Measurements from ENCODE around the gene ASF1B. TPM values are rescaled to one million over a fixed set of nuclear protein-coding genes. Genes with fewer than 3 reads are reported as not detected.
A peak's percentile ranks its signal among the peaks of the same experiment; 100 is the strongest.
"Not testable (repeated sequence)": the region's sequence is repeated elsewhere in the genome, so short reads cannot be mapped to it uniquely, and the experiment has no call there.

ASF1B gene
- total RNA-seq, result 1 to 10 TPM; 2.4 to 3.5 TPM
- 1 to 10 TPM; 4.1 to 5.9 TPM for polyA plus RNA-seq
- long read RNA-seq, donor 1, transcript ASF1B-201 (4 exons, 2,059 nt), result major isoform, 10 of 12 reads
- long read RNA-seq, donor 1, partial matches to known transcripts, result 0 of 12 reads
- long read RNA-seq, donor 1, other reads (novel, unspliced or antisense), result 0 of 12 reads
- long read RNA-seq, donor 2, transcript ASF1B-201 (4 exons, 2,059 nt), result major isoform, 8 of 8 reads
- long read RNA-seq, donor 2, partial matches to known transcripts, result 0 of 8 reads
- long read RNA-seq, donor 2, other reads (novel, unspliced or antisense), result 0 of 8 reads
- long read RNA-seq, donor 3, transcript ASF1B-201 (4 exons, 2,059 nt), result major isoform, 10 of 11 reads
- long read RNA-seq, donor 3, partial matches to known transcripts, result 0 of 11 reads
- long read RNA-seq, donor 3, other reads (novel, unspliced or antisense), result 0 of 11 reads
- long read RNA-seq, donor 4, partial matches to known transcripts, result 0 of 2 reads
- long read RNA-seq, donor 4, other reads (novel, unspliced or antisense), result 0 of 2 reads
- long read RNA-seq, donor 5, transcript ASF1B-201 (4 exons, 2,059 nt), result major isoform, 20 of 23 reads
- long read RNA-seq, donor 5, partial matches to known transcripts, result 0 of 23 reads
- long read RNA-seq, donor 5, other reads (novel, unspliced or antisense), result 0 of 23 reads

- DNase-seq, result peak; percentile 100
- ATAC-seq (ENCODE audit: insufficient read depth, low FRiP score), result peak; percentile 94
- H3K9me3 ChIP-seq (ENCODE audit: control insufficient read depth in 4 of 4, insufficient read depth in 3 of 4, low read length in 3 of 4), result no peaks in the 10 kb centered on the region
- H3K4me1 ChIP-seq (ENCODE audit: control insufficient read depth in 5 of 5, insufficient read depth in 5 of 5, low read length in 5 of 5), result peaks cover 0 to 22% (median 6%) of the 10 kb centered on the region in 5 donors
- H3K27ac ChIP-seq (ENCODE audit: low read depth in 1 of 2, low read length in 1 of 2), result peak within 1 kb of the TSS; percentile 94 to 95
- peak; percentile 65 for TF ChIP-seq CTCF (IDR thresholded peaks at IDR 0.05; ENCODE audit: control extremely low read depth, extremely low read depth)
- H3K9ac ChIP-seq (ENCODE audit: insufficient read depth in 1 of 2, low read length in 2 of 2), result peak within 1 kb of the TSS; percentile 63
- no peaks in the 10 kb centered on the region for H3K27me3 ChIP-seq (ENCODE audit: control insufficient read depth in 3 of 3, insufficient read depth in 3 of 3, low read length in 2 of 3)
- 0% methylated on average over 78 of the region's 78 CpGs for WGBS, 2 donors
- H3K36me3 ChIP-seq (ENCODE audit: control insufficient read depth in 4 of 4, insufficient read depth in 4 of 4, low read length in 4 of 4), result no peaks in the 10 kb centered on the region
- peak within 1 kb of the TSS; percentile 70 for H3K4me3 ChIP-seq
Observed at GRCh38 chr19:14136509-14137281, at the start of gene ASF1B. TSS of gene ASF1B (minus strand) at chr19:14136589. CDS start at chr19:14136456, 133 bp downstream.

- not testable (repeated sequence) for H3K27me3 ChIP-seq (ENCODE audit: control insufficient read depth in 3 of 3, insufficient read depth in 3 of 3, low read length in 2 of 3)
Observed at GRCh38 chr19:14185691-14186090, 49.3 kb upstream of the ASF1B start.

GRCh38 chr19:14185158-14185557, 48.8 kb upstream of the ASF1B start:
- no peak overlapping the region for H3K4me3 ChIP-seq
- DNase-seq, result no peak
- H3K27me3 ChIP-seq (ENCODE audit: control insufficient read depth in 3 of 3, insufficient read depth in 3 of 3, low read length in 2 of 3), result no peaks in the 10 kb centered on the region
- no peak for ATAC-seq (ENCODE audit: insufficient read depth, low FRiP score)
- WGBS, 2 donors, result 97% methylated on average over 5 of the region's 5 CpGs
- H3K36me3 ChIP-seq (ENCODE audit: control insufficient read depth in 4 of 4, insufficient read depth in 4 of 4, low read length in 4 of 4), result peaks cover 0 to 2% (median under 1%) of the 10 kb centered on the region in 4 donors
- H3K9ac ChIP-seq (ENCODE audit: insufficient read depth in 1 of 2, low read length in 2 of 2), result no peak overlapping the region
- no peak overlapping the region for H3K27ac ChIP-seq (ENCODE audit: low read depth in 1 of 2, low read length in 1 of 2)
- H3K9me3 ChIP-seq (ENCODE audit: control insufficient read depth in 4 of 4, insufficient read depth in 3 of 4, low read length in 3 of 4), result peaks cover 0 to under 1% (median 0%) of the 10 kb centered on the region in 4 donors
- no peak for TF ChIP-seq CTCF (IDR thresholded peaks at IDR 0.05; ENCODE audit: control extremely low read depth, extremely low read depth)
- H3K4me1 ChIP-seq (ENCODE audit: control insufficient read depth in 5 of 5, insufficient read depth in 5 of 5, low read length in 5 of 5), result peaks cover 0 to 6% (median 0%) of the 10 kb centered on the region in 5 donors

More at GRCh38 chr19:14185691-14186090, 49.3 kb upstream of the ASF1B start:
- WGBS, 2 donors, result 92 to 100% methylated on average over 1 of the region's 1 CpG
- not testable (repeated sequence) for H3K9ac ChIP-seq (ENCODE audit: insufficient read depth in 1 of 2, low read length in 2 of 2); H3K36me3 ChIP-seq (ENCODE audit: control insufficient read depth in 4 of 4, insufficient read depth in 4 of 4, low read length in 4 of 4); H3K4me1 ChIP-seq (ENCODE audit: control insufficient read depth in 5 of 5, insufficient read depth in 5 of 5, low read length in 5 of 5); H3K9me3 ChIP-seq (ENCODE audit: control insufficient read depth in 4 of 4, insufficient read depth in 3 of 4, low read length in 3 of 4); H3K27ac ChIP-seq (ENCODE audit: low read depth in 1 of 2, low read length in 1 of 2); H3K4me3 ChIP-seq; ATAC-seq (ENCODE audit: insufficient read depth, low FRiP score); DNase-seq

Measured in lung (tissue), 16 donors.